NCI-H510A treated with DMSO at 0.1 percent for 48 hours (cell line): ENCODE results near the gene TACR1.
A peak's percentile ranks its signal among the peaks of the same experiment; 100 is the strongest.

ENCODE experiments used
- DNase-seq: peaks from one replicate; lab custom pipeline; 2025; lab: John Stamatoyannopoulos, UW

The TACR1 gene

GRCh38 chr2:75020476-75020875, 178.8 kb downstream of the TACR1 start:
- DNase-seq: no peak

DNA sequence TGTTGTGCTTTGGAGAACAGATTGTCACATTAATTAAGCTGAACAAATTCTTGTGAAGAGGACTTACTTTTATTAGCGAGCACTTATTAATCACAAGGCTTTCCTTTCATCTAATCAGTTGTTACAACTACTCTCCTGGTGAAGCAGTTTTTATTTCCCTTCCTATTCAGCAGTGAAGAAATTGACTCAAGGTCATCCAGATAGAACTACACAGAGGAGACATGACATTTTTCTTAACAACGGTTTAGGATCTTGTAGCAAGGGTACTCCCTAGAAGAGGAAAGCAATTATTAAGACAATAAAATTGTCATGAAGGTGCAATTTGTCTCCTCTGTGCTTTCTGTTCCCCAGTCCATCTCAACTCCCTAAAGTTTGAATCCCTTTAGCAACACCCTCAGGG, 179.5 kb downstream of the TACR1 start:
- no peak for DNase-seq

DNA sequence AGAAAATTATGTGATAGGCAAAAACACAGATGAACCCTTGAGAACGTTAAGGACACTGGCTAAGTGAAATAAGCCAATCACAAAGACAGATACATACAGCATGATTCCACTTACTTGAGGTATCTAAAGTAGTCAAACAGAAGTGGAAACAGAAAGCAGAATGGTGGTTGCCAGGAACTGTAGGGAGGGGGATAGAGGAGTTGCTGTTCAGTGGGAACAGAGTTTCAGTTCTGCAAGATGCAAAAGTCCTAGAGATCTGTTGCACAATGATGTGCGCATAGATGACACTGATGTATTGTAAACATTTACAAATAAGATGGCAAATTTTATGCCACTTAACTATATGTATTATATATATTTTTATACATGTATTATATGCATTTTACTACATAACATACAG, 181.2 kb downstream of the TACR1 start:
- no peak for DNase-seq

DNA sequence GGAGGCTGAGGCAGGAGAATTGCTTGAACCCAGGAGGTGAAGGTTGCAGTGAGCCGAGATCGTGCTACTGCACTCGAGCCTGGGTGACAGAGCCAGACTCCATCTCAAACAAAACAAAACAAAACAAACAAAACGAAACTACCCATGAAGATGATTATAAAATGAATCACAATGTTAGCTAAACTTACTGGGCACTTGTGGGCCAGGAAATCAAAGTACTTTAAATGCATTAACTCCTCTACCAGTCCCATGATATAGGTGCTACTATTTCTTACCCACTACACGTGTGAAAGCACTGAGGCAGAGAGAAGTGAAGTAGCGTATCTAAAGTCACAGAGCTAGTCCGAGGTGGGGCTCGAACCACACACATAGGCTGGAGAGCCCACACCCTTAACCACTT, 187.2 kb downstream of the TACR1 start:
- no peak for DNase-seq

GRCh38 chr2:75010571-75010970, 188.7 kb downstream of the TACR1 start:
- DNase-seq: no peak

DNA sequence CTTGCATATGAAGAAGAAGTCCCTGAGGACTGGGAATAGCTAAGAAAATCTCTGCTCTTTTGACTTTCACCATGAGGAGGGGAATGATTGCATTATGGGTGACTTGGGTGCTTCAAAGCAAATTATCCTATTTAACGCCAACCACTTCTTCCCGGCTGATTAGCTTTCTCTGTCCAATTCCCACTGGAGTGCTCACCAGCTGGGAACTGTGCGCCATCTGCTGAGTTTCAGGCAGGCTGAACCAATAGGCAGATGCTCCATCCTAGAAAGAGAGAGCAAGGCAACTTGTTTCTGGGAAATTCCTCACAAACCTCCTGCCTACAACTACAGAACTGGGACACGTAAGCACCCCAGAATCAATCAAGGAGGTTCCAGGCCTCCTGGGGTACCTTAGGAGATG, 191.5 kb downstream of the TACR1 start:
- peak; percentile 87 for DNase-seq

DNA sequence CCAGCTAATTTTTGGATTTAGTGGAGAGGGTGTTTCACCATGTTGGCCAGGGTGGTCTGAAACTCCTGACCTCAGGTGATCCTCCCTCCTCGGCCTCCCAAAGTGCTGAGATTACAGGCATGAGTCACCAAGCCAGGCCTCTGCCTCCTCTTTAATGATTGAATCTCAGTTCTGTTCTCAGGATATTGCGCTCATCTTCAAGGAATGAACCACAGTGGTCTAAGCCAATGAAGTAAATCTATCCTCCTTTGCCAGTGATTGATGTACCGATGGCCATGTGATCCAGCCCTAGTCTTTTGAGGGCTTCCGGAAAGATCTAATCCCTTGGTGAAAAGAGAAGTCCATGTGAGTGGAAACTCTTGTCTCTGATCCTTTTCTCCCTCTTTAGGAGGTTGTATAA, 192.3 kb downstream of the TACR1 start:
- no peak for DNase-seq

DNA sequence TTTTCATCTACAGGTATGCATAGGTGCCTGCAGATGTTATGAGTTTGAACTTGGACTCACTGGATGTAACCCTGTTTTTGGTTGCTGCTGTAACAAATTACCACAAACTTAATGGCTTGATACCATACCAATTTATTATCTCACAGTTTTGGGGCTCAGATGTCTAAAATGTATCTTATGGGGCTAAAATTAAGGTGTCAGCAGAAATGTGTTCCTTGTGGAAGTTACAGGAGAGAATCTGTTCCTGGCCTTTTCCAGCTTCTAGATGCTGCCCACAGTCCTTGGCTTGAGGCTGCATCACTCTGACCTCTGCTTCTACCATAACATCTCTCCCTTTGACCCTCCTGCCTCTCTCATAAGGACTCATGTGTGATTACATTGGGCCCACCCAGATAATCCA, 193.3 kb downstream of the TACR1 start:
- DNase-seq: no peak

- no peak for DNase-seq
Observed at GRCh38 chr2:75003773-75004172, 195.5 kb downstream of the TACR1 start.

- DNase-seq: no peak
Observed at GRCh38 chr2:75003276-75003675, 196.0 kb downstream of the TACR1 start.

DNA sequence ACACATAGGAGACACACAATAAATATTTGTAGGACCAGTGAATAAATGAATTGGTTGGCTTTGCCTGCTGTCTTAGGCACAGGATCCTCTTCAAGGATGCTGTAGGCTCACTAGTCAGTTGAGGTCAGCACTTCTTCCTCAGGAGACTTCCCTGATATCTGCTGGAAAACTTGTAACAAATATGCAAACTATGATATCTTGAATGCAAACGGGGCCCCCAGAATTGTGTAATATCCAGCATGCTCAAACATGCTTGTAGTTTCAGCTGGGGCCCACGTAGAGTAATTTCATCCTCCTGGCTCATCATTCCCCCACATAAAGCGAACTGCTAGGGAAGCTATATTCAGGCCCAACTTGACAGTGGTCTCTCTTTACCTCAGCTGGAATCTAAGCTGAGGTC, 197.3 kb downstream of the TACR1 start:
- DNase-seq: no peak

GRCh38 chr2:74999468-74999867, 199.9 kb downstream of the TACR1 start:
- DNase-seq: no peak
